LNCaP clone FGC (cell line): Measurements from ENCODE around the gene LARP4B.

Experiments used
- DNase-seq: peaks from one replicate; pipeline ENCODE4 v3.0.0-alpha.2; 2011; ENCODE audit warnings: low read depth
- H3K4me3 ChIP-seq: 2 replicates; pipeline ENCODE4 v1.5.1; 2011; ENCODE audit warnings: mild to moderate bottlenecking, low read depth, low read length, control low read depth
- TF ChIP-seq, protein P1 (sequence below): IDR thresholded peaks from 2 replicates; pipeline ENCODE4 v1.5.1; 2012; ENCODE audit warnings: mild to moderate bottlenecking; ENCODE audit not compliant: control insufficient read depth, insufficient read depth; ENCODE audit errors: extremely low read depth

LARP4B gene

GRCh38 chr10:824497-824896 is 107.0 kb downstream of the LARP4B start:
- no peak overlapping the region for H3K4me3 ChIP-seq
- peak; percentile 75 for DNase-seq
- TF ChIP-seq, protein P1, sequence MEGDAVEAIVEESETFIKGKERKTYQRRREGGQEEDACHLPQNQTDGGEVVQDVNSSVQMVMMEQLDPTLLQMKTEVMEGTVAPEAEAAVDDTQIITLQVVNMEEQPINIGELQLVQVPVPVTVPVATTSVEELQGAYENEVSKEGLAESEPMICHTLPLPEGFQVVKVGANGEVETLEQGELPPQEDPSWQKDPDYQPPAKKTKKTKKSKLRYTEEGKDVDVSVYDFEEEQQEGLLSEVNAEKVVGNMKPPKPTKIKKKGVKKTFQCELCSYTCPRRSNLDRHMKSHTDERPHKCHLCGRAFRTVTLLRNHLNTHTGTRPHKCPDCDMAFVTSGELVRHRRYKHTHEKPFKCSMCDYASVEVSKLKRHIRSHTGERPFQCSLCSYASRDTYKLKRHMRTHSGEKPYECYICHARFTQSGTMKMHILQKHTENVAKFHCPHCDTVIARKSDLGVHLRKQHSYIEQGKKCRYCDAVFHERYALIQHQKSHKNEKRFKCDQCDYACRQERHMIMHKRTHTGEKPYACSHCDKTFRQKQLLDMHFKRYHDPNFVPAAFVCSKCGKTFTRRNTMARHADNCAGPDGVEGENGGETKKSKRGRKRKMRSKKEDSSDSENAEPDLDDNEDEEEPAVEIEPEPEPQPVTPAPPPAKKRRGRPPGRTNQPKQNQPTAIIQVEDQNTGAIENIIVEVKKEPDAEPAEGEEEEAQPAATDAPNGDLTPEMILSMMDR: no peak

- TF ChIP-seq, protein P1: no peak
- no peak overlapping the region for H3K4me3 ChIP-seq
- DNase-seq: no peak
Observed at GRCh38 chr10:822661-823367, 108.7 kb downstream of the LARP4B start.

DNA sequence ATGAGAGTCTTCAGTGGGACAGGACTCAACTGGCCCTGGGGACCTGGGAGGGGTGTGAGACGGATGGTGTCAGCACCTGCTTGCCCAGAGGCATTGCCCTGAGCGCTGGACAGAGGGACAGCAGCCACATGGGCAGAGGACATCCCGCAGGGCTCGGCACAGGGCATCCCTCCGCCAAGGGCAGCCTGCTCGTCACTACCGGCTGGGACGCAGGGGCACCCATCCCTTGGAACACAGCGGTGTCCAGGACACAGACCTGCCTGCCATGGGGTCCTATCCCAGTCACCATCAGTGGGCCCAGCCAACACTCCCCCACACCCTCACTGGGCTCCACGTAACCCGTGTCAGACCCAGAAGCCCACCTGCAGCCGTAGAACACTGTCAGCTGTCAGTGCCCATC is 109.3 kb downstream of the LARP4B start:
- H3K4me3 ChIP-seq: no peak overlapping the region
- TF ChIP-seq, protein P1: no peak
- no peak for DNase-seq

DNA sequence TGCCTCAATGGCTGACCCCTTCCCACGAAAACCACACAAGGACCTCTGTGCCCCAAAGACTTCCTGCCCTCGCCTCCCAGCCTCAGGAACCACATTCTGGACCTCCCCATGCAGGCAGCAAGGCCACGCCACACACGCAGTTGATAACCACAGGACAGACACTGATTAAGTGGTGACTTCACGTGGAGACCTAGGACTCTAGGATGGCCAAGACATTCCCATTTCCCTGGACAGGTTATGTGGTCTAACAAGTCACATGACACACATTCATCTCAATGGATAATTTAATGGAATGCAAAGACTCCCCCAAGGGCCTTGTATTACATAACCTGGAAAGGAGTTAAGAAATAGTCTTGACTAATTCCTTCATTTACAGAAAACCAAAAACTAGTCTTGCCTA is 110.2 kb downstream of the LARP4B start:
- TF ChIP-seq, protein P1: no peak
- DNase-seq: no peak
- H3K4me3 ChIP-seq: no peak overlapping the region

GRCh38 chr10:819816-820215 is 111.7 kb downstream of the LARP4B start:
- TF ChIP-seq, protein P1: no peak
- no peak for DNase-seq
- no peak overlapping the region for H3K4me3 ChIP-seq

DNA sequence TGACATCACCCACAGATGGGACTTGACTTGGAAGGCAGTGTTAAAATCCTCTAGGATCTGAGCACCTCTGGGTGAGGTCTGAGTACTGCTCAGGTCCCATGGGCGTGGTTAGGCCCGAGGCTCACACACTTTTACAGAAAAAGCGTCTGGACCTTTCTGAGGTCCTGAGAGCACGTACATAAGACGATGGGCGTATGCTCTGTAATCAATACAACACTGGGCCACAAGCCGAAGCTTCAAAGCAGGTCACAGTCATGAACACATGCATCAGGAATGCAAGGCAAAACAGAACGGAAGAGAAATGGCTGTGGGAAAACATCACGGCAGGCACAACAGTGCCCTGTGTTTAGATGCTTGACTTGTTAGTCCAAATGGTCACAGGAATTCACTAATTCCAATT is 112.2 kb downstream of the LARP4B start:
- H3K4me3 ChIP-seq: no peak overlapping the region
- DNase-seq: no peak
- TF ChIP-seq, protein P1: no peak
